GM12878 (cell line): ENCODE data around the gene ADD2. TPM values are rescaled to one million over a fixed set of nuclear protein-coding genes. Genes with fewer than 3 reads are reported as not detected.
"Not testable (repeated sequence)": the region's sequence is repeated elsewhere in the genome, so short reads cannot be mapped to it uniquely, and the experiment has no call there.

Source experiments
- ATAC-seq: fragments of 200-7000 bp; cut with Tn5 transposase; 3 replicates; pipeline ENCODE4 v1.9.1; 2020; ENCODE audit warnings: mild to moderate bottlenecking, moderate library complexity
- BruUV-seq: library from RNA; stranded (reverse); fragments of 400-500 nt; replicated peaks from 2 replicates; lab custom pipeline; 2021; lab: Mats Ljungman, UMichigan
- CTCF ChIA-PET: fragments of 300-600 bp; sonication (Branson Sonifier 250); formaldehyde crosslinking; extraction: SDS; loops from one replicate; lab custom pipeline; 2021; ENCODE audit warnings: inconsistent platforms; lab: Yijun Ruan, JAX
- POLR2A ChIA-PET: fragments of 350-600 bp; formaldehyde crosslinking; extraction: SDS; loops from one replicate; lab custom pipeline; 2021; ENCODE audit warnings: inconsistent platforms; lab: Charles Lee
- RAD21 ChIA-PET: fragments of 300-600 bp; sonication (Branson Sonifier 250); formaldehyde crosslinking; loops from one replicate; lab custom pipeline; 2023; ENCODE audit warnings: antibody characterized with exemption; ENCODE audit not compliant: unreplicated experiment; lab: Charles Lee
- SMC1A ChIA-PET: fragments of 300-600 bp; sonication (Branson Sonifier 250); formaldehyde crosslinking; loops from one replicate; lab custom pipeline; 2023; ENCODE audit not compliant: unreplicated experiment, uncharacterized antibody; lab: Charles Lee
- DNase-seq: peaks from one replicate; pipeline ENCODE4 v3.0.0-alpha.2; 2011; ENCODE audit warnings: low read depth, low spot score
- FAIRE-seq: peaks from 3 replicates; lab custom pipeline; 2011; peaks lifted over from hg19 to GRCh38; lab: Jason Lieb, UNC
- H2AFZ ChIP-seq: 2 replicates; pipeline ENCODE4 v1.6.0; 2011; ENCODE audit warnings: low read depth, low read length, control low read depth; ENCODE audit not compliant: control insufficient read depth
- H3K27ac ChIP-seq: 2 replicates; pipeline ENCODE4 v1.5.1; 2011; ENCODE audit warnings: control low read depth; ENCODE audit not compliant: control insufficient read depth, insufficient read depth
- H3K27me3 ChIP-seq, 2 experiments: replicated peaks in 1 of 2; 2 replicates each; pipeline versions ENCODE4 v1.6.0 to v1.6.1; 2011; ENCODE audit warnings: low read length in 1 of 2; ENCODE audit not compliant: control insufficient read depth in 2 of 2, insufficient read depth in 2 of 2
- H3K36me3 ChIP-seq, 2 experiments: 2 replicates each; pipeline ENCODE4 v1.5.1; 2011; ENCODE audit warnings: low read length in 1 of 2; ENCODE audit not compliant: control insufficient read depth in 2 of 2, insufficient read depth in 2 of 2
- H3K4me1 ChIP-seq: 2 replicates; pipeline ENCODE4 v1.6.1; 2011; ENCODE audit warnings: mild to moderate bottlenecking, low read length, moderate library complexity, mixed read lengths; ENCODE audit not compliant: control insufficient read depth, insufficient read depth
- H3K4me2 ChIP-seq: 2 replicates; pipeline ENCODE4 v1.6.0; 2011; ENCODE audit warnings: control low read depth; ENCODE audit not compliant: control insufficient read depth, insufficient read depth
- H3K4me3 ChIP-seq: fragments of 200-600 bp; sonication (generic); 2 replicates; pipeline ENCODE4 v1.5.1; 2016
- H3K79me2 ChIP-seq: 2 replicates; pipeline ENCODE4 v1.6.0; 2011; ENCODE audit warnings: low read length; ENCODE audit not compliant: control insufficient read depth, insufficient read depth
- H3K9ac ChIP-seq: 2 replicates; pipeline ENCODE4 v1.8.0; 2011; ENCODE audit warnings: low read length, control low read depth, mixed read lengths; ENCODE audit not compliant: control insufficient read depth, insufficient read depth
- H3K9me3 ChIP-seq: replicated peaks from 3 replicates; pipeline ENCODE4 v1.5.1; 2011; ENCODE audit warnings: mild to moderate bottlenecking, low read length; ENCODE audit not compliant: control insufficient read depth, insufficient read depth
- H4K20me1 ChIP-seq: 2 replicates; pipeline ENCODE4 v1.6.0; 2011; ENCODE audit not compliant: control insufficient read depth, insufficient read depth
- CBFB ChIP-seq: IDR thresholded peaks from 2 replicates; pipeline ENCODE4 v1.6.1; 2016; ENCODE audit warnings: antibody characterized with exemption, low read depth
- CBX3 ChIP-seq: fragments of 200-600 bp; sonication (generic); IDR thresholded peaks from 2 replicates; pipeline ENCODE4 v1.6.1; 2016; ENCODE audit warnings: low read depth, borderline replicate concordance
- CHD2 ChIP-seq: IDR thresholded peaks from 2 replicates; pipeline ENCODE4 v1.6.1; 2011; ENCODE audit warnings: low read depth, low read length, improper control_type of control experiment, borderline replicate concordance
- HDAC6 ChIP-seq: fragments of 200-600 bp; sonication (generic); IDR thresholded peaks from one replicate; pipeline ENCODE4 v1.8.0; 2017; ENCODE audit warnings: antibody characterized with exemption; ENCODE audit not compliant: unreplicated experiment
- PML ChIP-seq: IDR thresholded peaks from 2 replicates; pipeline ENCODE4 v1.6.1; 2012; ENCODE audit warnings: low read length, inconsistent platforms
- TCF12 ChIP-seq: IDR thresholded peaks from 2 replicates; pipeline ENCODE4 v1.6.1; 2011; ENCODE audit warnings: low read depth, mild to moderate bottlenecking, low read length
- WGBS: methylation state at CpG from one replicate; pipeline ENCODE4 v1.1.6; 2016; ENCODE audit warnings: low lambda C conversion rate; ENCODE audit not compliant: insufficient replicate concordance, insufficient coverage; ENCODE audit errors: missing lambda C conversion rate; 5-methylcytosine and 5-hydroxymethylcytosine counted together
- in situ Hi-C: fragments of 300-500 bp; cut with MboI; formaldehyde crosslinking; loops from 9 replicates; pipeline ENCODE4 v1.14.3; 2018; ENCODE audit warnings: mixed read lengths
- intact Hi-C: fragments of 100-400 bp; cut with micrococcal nuclease; formaldehyde crosslinking; loops from one replicate; pipeline ENCODE4 v1.14.2; 2022; ENCODE audit not compliant: unreplicated experiment
- polyA plus RNA-seq, 11 experiments: library from polyadenylated mRNA; depleted of rRNA in 4 of 11; unstranded in 6 of 11; stranded (reverse) in 5 of 11; fragments of >200 nt; fragmentation: Nextera tagmentation in 4 of 11; fragmentation: Illumina TruSeq in 1 of 11; extraction: Ambion mirVana in 4 of 11; extraction: Trizol in 1 of 11; gene quantifications; 1 replicate in 1 of 11; 2 replicates in 10 of 11; pipeline versions ENCODE4 v1.2.1 to v1.2.3, GENCODE V29; 2011 to 2016; ENCODE audit warnings: inconsistent platforms in 2 of 11, missing spikeins in 2 of 11, low read depth in 1 of 11
- total RNA-seq, 4 experiments: library from RNA; depleted of rRNA in 3 of 4; stranded (reverse); fragments of >200 nt in 3 of 4; fragmentation: Illumina TruSeq in 1 of 4; extraction: Trizol in 1 of 4; gene quantifications; 2 replicates each; pipeline versions ENCODE4 v1.2.1 to v1.2.3, GENCODE V29; 2013 to 2021
- TF ChIP-seq, protein P1 (sequence below): fragments of 450-650 bp; IDR thresholded peaks from 2 replicates; pipeline ENCODE4 v1.6.1; 2017; ENCODE audit warnings: mild to moderate bottlenecking
- TF ChIP-seq, protein P2 (sequence below): fragments of 450-650 bp; IDR thresholded peaks from 2 replicates; pipeline ENCODE4 v1.6.1; 2017; ENCODE audit warnings: antibody characterized with exemption, mild to moderate bottlenecking, moderate library complexity

The ADD2 gene
- total and polyA plus RNA-seq, 10 of the 15 experiments (the other 5 are each of a cell fraction or from before 2014, with no cell fraction given) = 0.05 to 0.13 (median 0.08) TPM; not detected in 7

- SMC1A ChIA-PET, CTCF ChIA-PET, H3K9ac ChIP-seq, H2AFZ ChIP-seq, in situ Hi-C loops, POLR2A ChIA-PET, H3K4me3 ChIP-seq, ATAC-seq, H3K36me3 ChIP-seq, intact Hi-C loops, H3K4me2 ChIP-seq, H3K27me3 ChIP-seq, H4K20me1 ChIP-seq, H3K79me2 ChIP-seq, H3K9me3 ChIP-seq, RAD21 ChIA-PET, H3K27ac ChIP-seq, DNase-seq, FAIRE-seq, H3K4me1 ChIP-seq, BruUV-seq: not testable (repeated sequence)
- 48% methylated on average over 6 of the region's 6 CpGs for WGBS
Measured at GRCh38 chr2:70621536-70621935, 146.5 kb downstream of the ADD2 start.

- Histone ChIP-seq H3K36me3 (no peaks in the 10 kb centered on the region), H3K27me3 (no peaks in the 10 kb centered on the region), H3K27ac (no peak overlapping the region), H2AFZ (no peak overlapping the region), H3K9ac (no peak overlapping the region), H3K9me3 (no peaks in the 10 kb centered on the region), H3K4me2 (no peak overlapping the region), H3K79me2 (no peaks in the 10 kb centered on the region), H3K4me3 (no peak overlapping the region), H3K4me1 (no peaks in the 10 kb centered on the region), H4K20me1 (no peaks in the 10 kb centered on the region)
- TF ChIP-seq, protein P1, sequence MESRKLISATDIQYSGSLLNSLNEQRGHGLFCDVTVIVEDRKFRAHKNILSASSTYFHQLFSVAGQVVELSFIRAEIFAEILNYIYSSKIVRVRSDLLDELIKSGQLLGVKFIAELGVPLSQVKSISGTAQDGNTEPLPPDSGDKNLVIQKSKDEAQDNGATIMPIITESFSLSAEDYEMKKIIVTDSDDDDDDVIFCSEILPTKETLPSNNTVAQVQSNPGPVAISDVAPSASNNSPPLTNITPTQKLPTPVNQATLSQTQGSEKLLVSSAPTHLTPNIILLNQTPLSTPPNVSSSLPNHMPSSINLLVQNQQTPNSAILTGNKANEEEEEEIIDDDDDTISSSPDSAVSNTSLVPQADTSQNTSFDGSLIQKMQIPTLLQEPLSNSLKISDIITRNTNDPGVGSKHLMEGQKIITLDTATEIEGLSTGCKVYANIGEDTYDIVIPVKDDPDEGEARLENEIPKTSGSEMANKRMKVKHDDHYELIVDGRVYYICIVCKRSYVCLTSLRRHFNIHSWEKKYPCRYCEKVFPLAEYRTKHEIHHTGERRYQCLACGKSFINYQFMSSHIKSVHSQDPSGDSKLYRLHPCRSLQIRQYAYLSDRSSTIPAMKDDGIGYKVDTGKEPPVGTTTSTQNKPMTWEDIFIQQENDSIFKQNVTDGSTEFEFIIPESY = no peak
- TF ChIP-seq TCF12 (no peak), CHD2 (no peak), CBFB (no peak), CBX3 (no peak), HDAC6 (no peak), PML (no peak)
- TF ChIP-seq, protein P2, sequence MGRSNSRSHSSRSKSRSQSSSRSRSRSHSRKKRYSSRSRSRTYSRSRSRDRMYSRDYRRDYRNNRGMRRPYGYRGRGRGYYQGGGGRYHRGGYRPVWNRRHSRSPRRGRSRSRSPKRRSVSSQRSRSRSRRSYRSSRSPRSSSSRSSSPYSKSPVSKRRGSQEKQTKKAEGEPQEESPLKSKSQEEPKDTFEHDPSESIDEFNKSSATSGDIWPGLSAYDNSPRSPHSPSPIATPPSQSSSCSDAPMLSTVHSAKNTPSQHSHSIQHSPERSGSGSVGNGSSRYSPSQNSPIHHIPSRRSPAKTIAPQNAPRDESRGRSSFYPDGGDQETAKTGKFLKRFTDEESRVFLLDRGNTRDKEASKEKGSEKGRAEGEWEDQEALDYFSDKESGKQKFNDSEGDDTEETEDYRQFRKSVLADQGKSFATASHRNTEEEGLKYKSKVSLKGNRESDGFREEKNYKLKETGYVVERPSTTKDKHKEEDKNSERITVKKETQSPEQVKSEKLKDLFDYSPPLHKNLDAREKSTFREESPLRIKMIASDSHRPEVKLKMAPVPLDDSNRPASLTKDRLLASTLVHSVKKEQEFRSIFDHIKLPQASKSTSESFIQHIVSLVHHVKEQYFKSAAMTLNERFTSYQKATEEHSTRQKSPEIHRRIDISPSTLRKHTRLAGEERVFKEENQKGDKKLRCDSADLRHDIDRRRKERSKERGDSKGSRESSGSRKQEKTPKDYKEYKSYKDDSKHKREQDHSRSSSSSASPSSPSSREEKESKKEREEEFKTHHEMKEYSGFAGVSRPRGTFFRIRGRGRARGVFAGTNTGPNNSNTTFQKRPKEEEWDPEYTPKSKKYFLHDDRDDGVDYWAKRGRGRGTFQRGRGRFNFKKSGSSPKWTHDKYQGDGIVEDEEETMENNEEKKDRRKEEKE = no peak
- CTCF ChIA-PET = interaction anchor here (1.0 to 6.4 kb wide), 7 partner anchors 11 to 316 kb away, joined by 3 to 128 read pairs (median 8); partner anchors contain the start of gene FAM136A
- RAD21 ChIA-PET = interaction anchor here (3.8 kb wide), 1 partner anchor 316 kb away, joined by 49 read pairs; the partner anchor contains the start of gene FAM136A
- FAIRE-seq (no peak), DNase-seq (no peak), ATAC-seq (no peak)
- WGBS = 56% methylated on average over 6 of the region's 6 CpGs
- in situ Hi-C loops (no loop called here), intact Hi-C loops (no loop called here)
- POLR2A ChIA-PET = no interaction called here
- SMC1A ChIA-PET = interaction anchor here (1.0 to 4.0 kb wide), 3 partner anchors 279 to 318 kb away, joined by 3 to 34 read pairs (median 6); partner anchors contain the start of gene FAM136A
- BruUV-seq = no TSS peak
Measured at GRCh38 chr2:70620020-70620419, 148.0 kb downstream of the ADD2 start.
